HG02885 (cell line): Measurements from ENCODE around the gene TEDDM1.

Experiments
- ATAC-seq: cut with Tn5 transposase; IDR thresholded peaks from one replicate; pipeline ENCODE4 v1.9.1; 2021; ENCODE audit warnings: mild to moderate bottlenecking; ENCODE audit not compliant: unreplicated experiment, poor library complexity

TEDDM1 gene

GRCh38 chr1:182408435-182409075, 8.1 kb upstream of the TEDDM1 start:
- ATAC-seq: no peak

GRCh38 chr1:182407724-182408123, 7.3 kb upstream of the TEDDM1 start:
- ATAC-seq: no peak

- ATAC-seq: no peak
Measured at GRCh38 chr1:182406012-182406411, 5.5 kb upstream of the TEDDM1 start.

GRCh38 chr1:182405578-182405977, 5.1 kb upstream of the TEDDM1 start:
- no peak for ATAC-seq

GRCh38 chr1:182404781-182405180, 4.3 kb upstream of the TEDDM1 start:
- ATAC-seq: no peak

- no peak for ATAC-seq
Measured at GRCh38 chr1:182397653-182398393, 2.6 kb downstream of the TEDDM1 start.

- no peak for ATAC-seq
Measured at GRCh38 chr1:182395906-182396305, 4.6 kb downstream of the TEDDM1 start.

GRCh38 chr1:182394055-182394775, 6.3 kb downstream of the TEDDM1 start:
- ATAC-seq: no peak

- peak; percentile 12 for ATAC-seq
Measured at GRCh38 chr1:182392050-182393028, 8.1 kb downstream of the TEDDM1 start.

- peak; percentile 76 for ATAC-seq
Measured at GRCh38 chr1:182391362-182392049, 9.0 kb downstream of the TEDDM1 start, which contains the start of gene GLUL. Gene GLUL (minus strand): TSS chr1:182391790. CDS start chr1:182388737, 3,053 bp downstream.

GRCh38 chr1:182391028-182391361, 9.5 kb downstream of the TEDDM1 start:
- ATAC-seq: peak; percentile 2

GRCh38 chr1:182389619-182390047, 10.8 kb downstream of the TEDDM1 start:
- no peak for ATAC-seq

- ATAC-seq: no peak
Measured at GRCh38 chr1:182388392-182389134, 11.9 kb downstream of the TEDDM1 start.

GRCh38 chr1:182387566-182387965, 12.9 kb downstream of the TEDDM1 start:
- ATAC-seq: no peak

GRCh38 chr1:182386980-182387379, 13.5 kb downstream of the TEDDM1 start:
- ATAC-seq: no peak

GRCh38 chr1:182385885-182386853, 14.3 kb downstream of the TEDDM1 start:
- ATAC-seq: no peak

- no peak for ATAC-seq
Measured at GRCh38 chr1:182384387-182384960, 16.0 kb downstream of the TEDDM1 start.
